Left ventricle myocardium inferior (tissue), 1 donor: ENCODE results near the gene WDR55. TPM values are rescaled to one million over a fixed set of nuclear protein-coding genes. Genes with fewer than 3 reads are reported as not detected.
"Not testable (repeated sequence)": the region's sequence is repeated elsewhere in the genome, so short reads cannot be mapped to it uniquely, and the experiment has no call there.

Experiments
- DNase-seq: peaks from one replicate; pipeline ENCODE4 v3.0.0-alpha.2; 2020
- H3K27ac ChIP-seq: fragments of 200-600 bp; replicated peaks from 2 replicates; pipeline ENCODE4 v1.8.0; 2021
- H3K27me3 ChIP-seq: fragments of 200-600 bp; 2 replicates; pipeline ENCODE4 v1.8.0; 2021; ENCODE audit warnings: low read depth
- H3K36me3 ChIP-seq: fragments of 200-600 bp; 2 replicates; pipeline ENCODE4 v1.8.0; 2021
- H3K4me1 ChIP-seq: fragments of 200-600 bp; 2 replicates; pipeline ENCODE4 v1.8.0; 2021
- H3K4me3 ChIP-seq: fragments of 200-600 bp; 2 replicates; pipeline ENCODE4 v1.8.0; 2021; ENCODE audit warnings: mild to moderate bottlenecking, moderate library complexity
- H3K9me3 ChIP-seq: fragments of 200-600 bp; replicated peaks from 2 replicates; pipeline ENCODE4 v1.8.0; 2021
- intact Hi-C: fragments of 100-400 bp; cut with micrococcal nuclease; formaldehyde crosslinking; loops from one replicate; pipeline ENCODE4 v1.11.0; 2022
- long read RNA-seq: library from polyadenylated mRNA; unstranded; transcript quantifications from one replicate; pipeline ENCODE4 v2.0.0, GENCODE V29; 2021
- total RNA-seq: library from RNA; stranded (reverse); fragmentation: NEBNext Ultra II Directional; extraction: Animal tissue kit (Norgen Biotek cat#: 25700); gene quantifications from one replicate; pipeline ENCODE4 v1.2.1, GENCODE V29; 2021
- TF ChIP-seq, protein P1 (sequence below): fragments of 200-600 bp; IDR thresholded peaks from 2 replicates; pipeline ENCODE4 v1.8.0; 2021; ENCODE audit warnings: antibody characterized with exemption, mild to moderate bottlenecking, borderline replicate concordance
- donor health status: DM: no; HTN: yes; CAD: no; lungs with severe emphysema.

WDR55 gene
- 11.4 TPM for total RNA-seq
- long read RNA-seq, full-length matches to known transcripts, result 24 of 34 reads
- long read RNA-seq, partial matches to known transcripts, result 0 of 34 reads
- long read RNA-seq, other reads (novel, unspliced or antisense), result 10 of 34 reads

DNA sequence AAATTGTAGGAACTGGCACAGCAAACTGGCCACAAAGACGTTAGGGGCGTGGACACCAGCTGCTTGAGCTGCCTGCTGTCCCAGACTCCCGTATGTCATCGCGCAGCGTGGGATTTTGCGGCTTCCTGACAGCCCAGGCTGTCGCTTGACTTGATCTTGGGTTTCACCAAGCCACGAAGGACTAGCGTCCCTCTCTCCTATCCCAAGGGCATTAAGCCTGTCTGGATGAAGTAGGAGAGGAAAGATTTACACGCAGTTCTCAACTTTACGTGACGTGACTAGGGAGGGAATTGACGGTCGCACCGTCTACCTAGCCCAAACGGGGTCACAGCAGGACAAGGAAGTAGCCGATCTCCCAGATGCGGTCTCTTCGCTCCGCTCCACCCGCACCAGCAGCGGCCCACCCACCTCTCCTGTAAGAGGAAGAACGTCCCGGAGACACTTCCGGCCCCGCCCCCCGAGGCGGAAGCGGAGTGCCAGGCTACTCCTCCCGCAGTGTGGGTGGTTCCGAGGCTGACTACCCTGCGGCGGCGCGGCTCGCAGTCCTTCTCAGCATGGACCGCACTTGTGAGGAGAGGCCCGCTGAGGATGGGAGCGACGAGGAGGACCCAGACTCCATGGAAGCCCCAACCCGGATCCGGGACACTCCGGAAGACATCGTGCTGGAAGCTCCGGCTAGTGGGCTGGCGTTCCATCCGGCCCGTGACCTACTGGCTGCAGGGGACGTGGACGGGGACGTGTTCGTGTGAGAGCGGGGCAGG, at the start of gene WDR55:
WDR55 (plus strand) TSS at position 546 of the 761 bp plus-strand sequence; CDS start at position 555, 9 bp downstream.
- intact Hi-C loops, result no loop called here
- H3K27ac ChIP-seq, result peak within 1 kb of the TSS; percentile 97
- DNase-seq, result peak; percentile 97
- peaks cover 31% of the 10 kb centered on the region for H3K4me1 ChIP-seq
- H3K4me3 ChIP-seq, result peak within 1 kb of the TSS; percentile 83
- TF ChIP-seq, protein P1, sequence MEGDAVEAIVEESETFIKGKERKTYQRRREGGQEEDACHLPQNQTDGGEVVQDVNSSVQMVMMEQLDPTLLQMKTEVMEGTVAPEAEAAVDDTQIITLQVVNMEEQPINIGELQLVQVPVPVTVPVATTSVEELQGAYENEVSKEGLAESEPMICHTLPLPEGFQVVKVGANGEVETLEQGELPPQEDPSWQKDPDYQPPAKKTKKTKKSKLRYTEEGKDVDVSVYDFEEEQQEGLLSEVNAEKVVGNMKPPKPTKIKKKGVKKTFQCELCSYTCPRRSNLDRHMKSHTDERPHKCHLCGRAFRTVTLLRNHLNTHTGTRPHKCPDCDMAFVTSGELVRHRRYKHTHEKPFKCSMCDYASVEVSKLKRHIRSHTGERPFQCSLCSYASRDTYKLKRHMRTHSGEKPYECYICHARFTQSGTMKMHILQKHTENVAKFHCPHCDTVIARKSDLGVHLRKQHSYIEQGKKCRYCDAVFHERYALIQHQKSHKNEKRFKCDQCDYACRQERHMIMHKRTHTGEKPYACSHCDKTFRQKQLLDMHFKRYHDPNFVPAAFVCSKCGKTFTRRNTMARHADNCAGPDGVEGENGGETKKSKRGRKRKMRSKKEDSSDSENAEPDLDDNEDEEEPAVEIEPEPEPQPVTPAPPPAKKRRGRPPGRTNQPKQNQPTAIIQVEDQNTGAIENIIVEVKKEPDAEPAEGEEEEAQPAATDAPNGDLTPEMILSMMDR, result no peak
- no peaks in the 10 kb centered on the region for H3K9me3 ChIP-seq
- peaks cover 58% of the 10 kb centered on the region for H3K36me3 ChIP-seq
- H3K27me3 ChIP-seq, result no peaks in the 10 kb centered on the region

DNA sequence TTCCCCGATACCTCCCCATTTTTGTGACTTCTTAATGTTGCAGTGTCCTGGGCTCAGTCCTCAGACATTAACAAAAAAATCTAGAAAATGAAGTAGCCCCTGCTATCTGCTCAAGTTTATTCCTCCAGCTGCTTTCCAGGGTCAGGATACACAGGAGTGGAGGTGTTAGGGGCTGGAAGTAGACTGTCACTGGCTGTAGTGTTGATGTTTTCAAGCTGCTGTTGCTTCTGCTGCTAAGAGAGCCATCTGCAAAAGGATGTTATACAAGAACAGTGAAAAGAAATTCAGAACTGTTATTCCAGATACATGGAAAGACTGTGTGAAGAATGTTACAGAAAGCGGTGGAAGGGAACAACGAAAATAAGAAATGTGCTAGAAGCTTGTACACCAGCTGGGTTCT, 42.4 kb upstream of the WDR55 start:
- TF ChIP-seq, protein P1, result no peak
- Histone ChIP-seq H3K4me3 (no peak overlapping the region), H3K36me3 (no peaks in the 10 kb centered on the region), H3K27me3 (peaks cover 5% of the 10 kb centered on the region), H3K27ac (peak overlapping the region; percentile 22), H3K4me1 (no peaks in the 10 kb centered on the region), H3K9me3 (peaks cover 3% of the 10 kb centered on the region)
- DNase-seq, result no peak
- intact Hi-C loops, result loop anchor here (10.0 kb wide), 1 partner anchor 48 kb away; no protein-coding TSS in a partner anchor

DNA sequence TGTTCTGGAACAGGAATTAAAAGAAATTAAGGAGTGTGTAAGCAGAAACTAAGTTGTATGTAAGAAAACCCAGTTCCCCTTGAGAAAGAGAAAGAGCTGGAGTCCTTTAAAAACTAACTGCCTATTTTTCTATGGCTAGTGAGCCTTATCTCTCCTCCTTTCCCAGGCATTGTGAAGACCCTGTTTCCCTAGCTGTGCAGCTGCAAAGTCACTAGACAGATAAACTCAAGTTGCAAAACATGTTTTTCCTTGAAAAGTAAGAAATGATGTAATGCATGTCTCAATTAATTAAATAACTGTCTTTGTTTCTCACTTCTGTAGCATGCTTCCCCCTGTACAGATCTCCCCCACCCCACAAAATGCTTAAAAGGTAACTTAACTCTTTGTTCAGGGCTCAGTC, 41.6 kb upstream of the WDR55 start:
- H3K4me1 ChIP-seq, DNase-seq, H3K9me3 ChIP-seq, H3K36me3 ChIP-seq, H3K4me3 ChIP-seq, H3K27me3 ChIP-seq: not testable (repeated sequence)
- H3K27ac ChIP-seq, result peak overlapping the region; percentile 22
- intact Hi-C loops, result loop anchor here (10.0 kb wide), 1 partner anchor 48 kb away; no protein-coding TSS in a partner anchor

GRCh38 chr5:140624886-140625285, 39.8 kb upstream of the WDR55 start:
- not testable (repeated sequence) for H3K27ac ChIP-seq, DNase-seq
- intact Hi-C loops, result loop anchor here (10.0 kb wide), 1 partner anchor 50 kb away; no protein-coding TSS in a partner anchor

GRCh38 chr5:140627972-140628371, 36.7 kb upstream of the WDR55 start:
- Histone ChIP-seq H3K36me3 (no peaks in the 10 kb centered on the region), H3K27me3 (no peaks in the 10 kb centered on the region), H3K4me1 (peaks cover 15% of the 10 kb centered on the region), H3K9me3 (peaks cover 12% of the 10 kb centered on the region), H3K4me3 (no peak overlapping the region), H3K27ac (no peak overlapping the region)
- intact Hi-C loops, result loop anchor here (10.0 kb wide), 1 partner anchor 53 kb away; no protein-coding TSS in a partner anchor
- DNase-seq, result no peak
- TF ChIP-seq, protein P1, result no peak

More at GRCh38 chr5:140624886-140625285, 39.8 kb upstream of the WDR55 start:
- H3K36me3 ChIP-seq, H3K27me3 ChIP-seq, H3K4me3 ChIP-seq, H3K4me1 ChIP-seq: not testable (repeated sequence)
- peaks cover 12% of the 10 kb centered on the region for H3K9me3 ChIP-seq

DNA sequence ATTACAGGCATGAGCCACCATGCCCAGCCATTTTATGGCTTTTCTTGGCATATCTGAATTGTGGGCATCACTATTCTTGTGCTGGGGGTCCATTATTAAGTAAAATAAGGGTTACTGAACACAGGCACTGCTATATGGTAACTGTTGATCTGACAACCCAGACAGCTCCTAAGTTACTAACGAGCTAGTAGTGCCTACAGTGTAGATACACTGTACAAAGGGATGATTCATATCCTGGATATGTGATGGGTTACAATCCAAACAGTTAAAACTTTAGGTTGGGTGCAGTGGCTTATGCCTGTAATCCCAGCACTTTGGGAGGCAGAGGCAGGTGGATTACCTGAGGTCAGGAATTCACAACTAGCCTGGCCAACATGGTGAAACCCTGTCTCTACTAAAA, 36.0 kb upstream of the WDR55 start:
- Histone ChIP-seq H3K36me3 (no peaks in the 10 kb centered on the region), H3K4me3 (no peak overlapping the region), H3K27ac (no peak overlapping the region), H3K4me1 (peaks cover 21% of the 10 kb centered on the region), H3K9me3 (peaks cover 12% of the 10 kb centered on the region), H3K27me3 (no peaks in the 10 kb centered on the region)
- DNase-seq, result no peak
- TF ChIP-seq, protein P1, result no peak
- intact Hi-C loops, result loop anchor here (10.0 kb wide), 1 partner anchor 54 kb away; no protein-coding TSS in a partner anchor
